Esophagus (tissue), 2 donors: ENCODE results near the gene ELN. TPM values are rescaled to one million over a fixed set of nuclear protein-coding genes. Genes with fewer than 3 reads are reported as not detected.

Experiments
- H3K27ac ChIP-seq, 2 donors: one replicate each; pipeline ENCODE4 v1.5.1; 2013; ENCODE audit warnings: low read depth in 2 of 2, mild to moderate bottlenecking in 2 of 2, inconsistent platforms in 1 of 2, low read length in 1 of 2, moderate library complexity in 1 of 2
- H3K27me3 ChIP-seq, 2 donors: one replicate each; pipeline ENCODE4 v1.6.1; 2013; ENCODE audit warnings: low read length in 2 of 2, control low read depth in 1 of 2, mild to moderate bottlenecking in 1 of 2; ENCODE audit not compliant: insufficient read depth in 2 of 2, control insufficient read depth in 1 of 2
- H3K36me3 ChIP-seq, 2 donors: one replicate each; pipeline ENCODE4 v1.6.1; 2013; ENCODE audit warnings: low read length in 1 of 2; ENCODE audit not compliant: control insufficient read depth in 2 of 2, insufficient read depth in 2 of 2
- H3K4me1 ChIP-seq, 2 donors: one replicate each; pipeline ENCODE4 v1.6.1; 2013; ENCODE audit warnings: low read length in 1 of 2; ENCODE audit not compliant: control insufficient read depth in 2 of 2, insufficient read depth in 2 of 2
- H3K4me3 ChIP-seq, 2 donors: one replicate each; pipeline ENCODE4 v1.5.1; 2013; ENCODE audit warnings: low read length in 2 of 2, mild to moderate bottlenecking in 2 of 2, low read depth in 1 of 2, moderate library complexity in 1 of 2
- H3K9me3 ChIP-seq, 2 donors: one replicate each; pipeline ENCODE4 v1.6.1; 2013; ENCODE audit warnings: mild to moderate bottlenecking in 2 of 2, low read depth in 1 of 2, low read length in 1 of 2, moderate library complexity in 1 of 2; ENCODE audit not compliant: control insufficient read depth in 2 of 2, insufficient read depth in 1 of 2
- WGBS, 2 donors: extraction: QIAGEN DNeasy Blood & Tissue Kit; methylation state at CpG; one replicate each; pipeline ENCODE4 v1.1.7; 2013; 5-methylcytosine and 5-hydroxymethylcytosine counted together
- polyA plus RNA-seq, 2 donors: library from polyadenylated mRNA; stranded (reverse); fragments of 200-250 nt; gene quantifications; one replicate each; pipeline ENCODE4 v1.2.3, GENCODE V29; 2013
- donor health status: healthy with polysubstance abuse.
- donor health status: Bipolar disorder and iron deficiency.

ELN gene
- polyA plus RNA-seq, 2 donors = 12.6 to 25.7 TPM

- Histone ChIP-seq H3K9me3 (no peaks in the 10 kb centered on the region), H3K27me3 (no peaks in the 10 kb centered on the region), H3K36me3 (no peaks in the 10 kb centered on the region), H3K4me3 (no peak overlapping the region), H3K4me1 (peaks cover 5 to 47% of the 10 kb centered on the region in 2 donors), H3K27ac (no peak overlapping the region)
- WGBS, 2 donors = 69 to 70% methylated on average over 7 to 8 of the region's 8 CpGs
Observed at GRCh38 chr7:74037609-74038008, 9.6 kb downstream of the ELN start.

GRCh38 chr7:74038194-74038961 is 10.4 kb downstream of the ELN start:
- H3K9me3 ChIP-seq = no peaks in the 10 kb centered on the region
- H3K27me3 ChIP-seq = no peaks in the 10 kb centered on the region
- no peak overlapping the region for H3K4me3 ChIP-seq
- WGBS, 2 donors = 65 to 72% methylated on average over 16 of the region's 16 CpGs
- H3K36me3 ChIP-seq = no peaks in the 10 kb centered on the region
- H3K27ac ChIP-seq = peak overlapping the region; percentile 8 to 22
- peaks cover 10 to 46% of the 10 kb centered on the region in 2 donors for H3K4me1 ChIP-seq

GRCh38 chr7:74039337-74039736 is 11.4 kb downstream of the ELN start:
- Histone ChIP-seq H3K4me3 (no peak overlapping the region), H3K36me3 (no peaks in the 10 kb centered on the region), H3K27ac (peak overlapping the region in 1 of 2 donors; percentile 59), H3K4me1 (peaks cover 6 to 42% of the 10 kb centered on the region in 2 donors), H3K27me3 (no peaks in the 10 kb centered on the region), H3K9me3 (no peaks in the 10 kb centered on the region)
- 41 to 48% methylated on average over 10 to 11 of the region's 11 CpGs for WGBS, 2 donors

- peak overlapping the region in 1 of 2 donors; percentile 59 for H3K27ac ChIP-seq
Observed at GRCh38 chr7:74040101-74040790, 12.3 kb downstream of the ELN start.

GRCh38 chr7:74040791-74041520 is 13.0 kb downstream of the ELN start:
- H3K36me3 ChIP-seq = no peaks in the 10 kb centered on the region
- H3K4me3 ChIP-seq = no peak overlapping the region
- peaks cover 8 to 44% of the 10 kb centered on the region in 2 donors for H3K4me1 ChIP-seq
- 90 to 93% methylated on average over 12 of the region's 12 CpGs for WGBS, 2 donors
- H3K27me3 ChIP-seq = no peaks in the 10 kb centered on the region
- H3K9me3 ChIP-seq = no peaks in the 10 kb centered on the region
- H3K27ac ChIP-seq = no peak overlapping the region

More at GRCh38 chr7:74040101-74040790, 12.3 kb downstream of the ELN start:
- no peak overlapping the region for H3K4me3 ChIP-seq
- H3K4me1 ChIP-seq = peaks cover 8 to 44% of the 10 kb centered on the region in 2 donors
- WGBS, 2 donors = 50 to 74% methylated on average over 13 of the region's 13 CpGs
- no peaks in the 10 kb centered on the region for H3K9me3 ChIP-seq
- H3K27me3 ChIP-seq = no peaks in the 10 kb centered on the region
- H3K36me3 ChIP-seq = no peaks in the 10 kb centered on the region

- 35 to 48% methylated on average over 24 of the region's 24 CpGs for WGBS, 2 donors
- H3K4me3 ChIP-seq = peak overlapping the region; percentile 9 to 20
- no peaks in the 10 kb centered on the region for H3K27me3 ChIP-seq
- H3K36me3 ChIP-seq = peaks cover 3 to 6% of the 10 kb centered on the region in 2 donors
- H3K4me1 ChIP-seq = peaks cover 8 to 39% of the 10 kb centered on the region in 2 donors
- no peaks in the 10 kb centered on the region for H3K9me3 ChIP-seq
- peak overlapping the region in 1 of 2 donors; percentile 54 for H3K27ac ChIP-seq
Observed at GRCh38 chr7:74042746-74043522, 15.0 kb downstream of the ELN start.

GRCh38 chr7:74043523-74043951 is 15.6 kb downstream of the ELN start:
- 40 to 43% methylated on average over 9 of the region's 9 CpGs for WGBS, 2 donors
- Histone ChIP-seq H3K4me3 (peak overlapping the region in 1 of 2 donors; percentile 9), H3K27ac (peak overlapping the region in 1 of 2 donors; percentile 54), H3K27me3 (no peaks in the 10 kb centered on the region), H3K36me3 (peaks cover 7 to 11% of the 10 kb centered on the region in 2 donors), H3K9me3 (no peaks in the 10 kb centered on the region), H3K4me1 (peaks cover 8 to 34% of the 10 kb centered on the region in 2 donors)

GRCh38 chr7:74044366-74045350 is 16.7 kb downstream of the ELN start:
- peaks cover 7 to 17% of the 10 kb centered on the region in 2 donors for H3K36me3 ChIP-seq
- WGBS, 2 donors = 80 to 82% methylated on average over 20 of the region's 20 CpGs
- no peak overlapping the region for H3K4me3 ChIP-seq
- H3K27me3 ChIP-seq = no peaks in the 10 kb centered on the region
- no peaks in the 10 kb centered on the region for H3K9me3 ChIP-seq
- H3K4me1 ChIP-seq = peaks cover 8 to 24% of the 10 kb centered on the region in 2 donors
- no peak overlapping the region for H3K27ac ChIP-seq
